HCT116 (cell line): ENCODE measurements around the gene RPS28.
"Not testable (repeated sequence)": the region's sequence is repeated elsewhere in the genome, so short reads cannot be mapped to it uniquely, and the experiment has no call there.

Source experiments
- CEBPB ChIP-seq: IDR thresholded peaks from 2 replicates; pipeline ENCODE4 v1.6.1; 2012; ENCODE audit warnings: low read depth
- EGR1 ChIP-seq: IDR thresholded peaks from 2 replicates; pipeline ENCODE4 v1.6.1; 2012; ENCODE audit warnings: low read depth
- EZH2 ChIP-seq: fragments of 200-600 bp; sonication (generic); IDR thresholded peaks from 2 replicates; pipeline ENCODE4 v1.6.1; 2017; ENCODE audit warnings: antibody characterized with exemption, mixed run types
- EZH2phosphoT487 ChIP-seq: fragments of 200-600 bp; IDR thresholded peaks from 2 replicates; pipeline ENCODE4 v1.6.1; 2018; ENCODE audit warnings: antibody characterized with exemption, borderline replicate concordance
- JUND ChIP-seq: IDR thresholded peaks from 2 replicates; pipeline ENCODE4 v1.6.1; 2012
- POLR2A ChIP-seq: IDR thresholded peaks from 2 replicates; pipeline ENCODE4 v1.7.0; 2011; ENCODE audit warnings: borderline replicate concordance; ENCODE audit not compliant: insufficient read depth, insufficient read length; ENCODE audit errors: extremely low read depth
- POLR2AphosphoS5 ChIP-seq: IDR thresholded peaks from 2 replicates; pipeline ENCODE4 v1.6.1; 2011; ENCODE audit warnings: mild to moderate bottlenecking, low read depth, low read length, moderate library complexity
- SP1 ChIP-seq: IDR thresholded peaks from 2 replicates; pipeline ENCODE4 v1.6.1; 2012; ENCODE audit warnings: low read depth
- SRF ChIP-seq: IDR thresholded peaks from 2 replicates; pipeline ENCODE4 v1.6.1; 2012; ENCODE audit warnings: low read depth
- TF ChIP-seq, protein P1 (sequence below), 3 experiments: fragments of 200-600 bp in 1 of 3; sonication (generic) in 1 of 3; IDR thresholded peaks in 2 of 3; conservative IDR thresholded peaks in 1 of 3; 2 replicates each; pipeline ENCODE4 v1.5.1; 2012 to 2017; ENCODE audit warnings: low read depth in 2 of 3, low read length in 2 of 3, antibody characterized with exemption in 1 of 3, borderline replicate concordance in 1 of 3, control low read depth in 1 of 3, mild to moderate bottlenecking in 1 of 3, mixed read lengths in 1 of 3, mixed run types in 1 of 3, moderate library complexity in 1 of 3; ENCODE audit not compliant: insufficient read depth in 1 of 3
- TF ChIP-seq, protein P2 (sequence below): IDR thresholded peaks from 2 replicates; pipeline ENCODE4 v1.6.1; 2012
- TF ChIP-seq, protein P3 (sequence below): IDR thresholded peaks from 2 replicates; pipeline ENCODE4 v1.6.1; 2012
- TF ChIP-seq, protein P4 (sequence below): IDR thresholded peaks from 2 replicates; pipeline ENCODE4 v1.6.1; 2011; ENCODE audit warnings: mild to moderate bottlenecking, low read length, moderate library complexity; ENCODE audit not compliant: insufficient replicate concordance; ENCODE audit errors: extremely low read depth

DNA sequence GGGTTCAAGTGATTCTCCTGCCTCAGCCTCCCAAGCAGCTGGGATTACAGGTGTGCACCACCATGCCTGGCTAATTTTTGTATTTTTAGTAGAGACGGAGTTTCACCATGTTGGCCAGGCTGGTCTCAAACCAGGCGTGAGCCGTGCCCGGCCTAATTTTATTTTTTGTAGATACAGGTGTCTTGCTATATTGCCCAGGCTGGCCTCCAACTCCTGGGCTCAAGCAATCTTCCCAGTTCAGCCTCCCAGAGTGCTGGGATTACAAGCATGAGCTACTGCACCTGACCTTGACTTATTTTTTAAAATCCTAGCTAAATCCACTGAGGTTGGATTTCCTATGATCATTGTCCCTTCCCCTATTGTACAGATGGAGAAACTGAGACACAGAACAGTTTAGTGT is 20.2 kb downstream of the RPS28 start:
- TF ChIP-seq SRF, POLR2A, EZH2phosphoT487, POLR2AphosphoS5, CEBPB, EGR1, SP1, EZH2, JUND: not testable (repeated sequence)
- TF ChIP-seq, protein P1, sequence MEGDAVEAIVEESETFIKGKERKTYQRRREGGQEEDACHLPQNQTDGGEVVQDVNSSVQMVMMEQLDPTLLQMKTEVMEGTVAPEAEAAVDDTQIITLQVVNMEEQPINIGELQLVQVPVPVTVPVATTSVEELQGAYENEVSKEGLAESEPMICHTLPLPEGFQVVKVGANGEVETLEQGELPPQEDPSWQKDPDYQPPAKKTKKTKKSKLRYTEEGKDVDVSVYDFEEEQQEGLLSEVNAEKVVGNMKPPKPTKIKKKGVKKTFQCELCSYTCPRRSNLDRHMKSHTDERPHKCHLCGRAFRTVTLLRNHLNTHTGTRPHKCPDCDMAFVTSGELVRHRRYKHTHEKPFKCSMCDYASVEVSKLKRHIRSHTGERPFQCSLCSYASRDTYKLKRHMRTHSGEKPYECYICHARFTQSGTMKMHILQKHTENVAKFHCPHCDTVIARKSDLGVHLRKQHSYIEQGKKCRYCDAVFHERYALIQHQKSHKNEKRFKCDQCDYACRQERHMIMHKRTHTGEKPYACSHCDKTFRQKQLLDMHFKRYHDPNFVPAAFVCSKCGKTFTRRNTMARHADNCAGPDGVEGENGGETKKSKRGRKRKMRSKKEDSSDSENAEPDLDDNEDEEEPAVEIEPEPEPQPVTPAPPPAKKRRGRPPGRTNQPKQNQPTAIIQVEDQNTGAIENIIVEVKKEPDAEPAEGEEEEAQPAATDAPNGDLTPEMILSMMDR (IDR thresholded peaks at IDR 0.05 in 2 of 3, conservative IDR thresholded peaks at IDR 0.05 in 1 of 3; ENCODE audit: borderline replicate concordance in 1 of 3, insufficient read depth in 1 of 3, low read depth in 2 of 3, low read length in 2 of 3) = not testable (repeated sequence)
- TF ChIP-seq, protein P2, sequence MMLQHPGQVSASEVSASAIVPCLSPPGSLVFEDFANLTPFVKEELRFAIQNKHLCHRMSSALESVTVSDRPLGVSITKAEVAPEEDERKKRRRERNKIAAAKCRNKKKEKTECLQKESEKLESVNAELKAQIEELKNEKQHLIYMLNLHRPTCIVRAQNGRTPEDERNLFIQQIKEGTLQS = not testable (repeated sequence)
- TF ChIP-seq, protein P3, sequence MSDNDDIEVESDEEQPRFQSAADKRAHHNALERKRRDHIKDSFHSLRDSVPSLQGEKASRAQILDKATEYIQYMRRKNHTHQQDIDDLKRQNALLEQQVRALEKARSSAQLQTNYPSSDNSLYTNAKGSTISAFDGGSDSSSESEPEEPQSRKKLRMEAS = not testable (repeated sequence)
- TF ChIP-seq, protein P4, sequence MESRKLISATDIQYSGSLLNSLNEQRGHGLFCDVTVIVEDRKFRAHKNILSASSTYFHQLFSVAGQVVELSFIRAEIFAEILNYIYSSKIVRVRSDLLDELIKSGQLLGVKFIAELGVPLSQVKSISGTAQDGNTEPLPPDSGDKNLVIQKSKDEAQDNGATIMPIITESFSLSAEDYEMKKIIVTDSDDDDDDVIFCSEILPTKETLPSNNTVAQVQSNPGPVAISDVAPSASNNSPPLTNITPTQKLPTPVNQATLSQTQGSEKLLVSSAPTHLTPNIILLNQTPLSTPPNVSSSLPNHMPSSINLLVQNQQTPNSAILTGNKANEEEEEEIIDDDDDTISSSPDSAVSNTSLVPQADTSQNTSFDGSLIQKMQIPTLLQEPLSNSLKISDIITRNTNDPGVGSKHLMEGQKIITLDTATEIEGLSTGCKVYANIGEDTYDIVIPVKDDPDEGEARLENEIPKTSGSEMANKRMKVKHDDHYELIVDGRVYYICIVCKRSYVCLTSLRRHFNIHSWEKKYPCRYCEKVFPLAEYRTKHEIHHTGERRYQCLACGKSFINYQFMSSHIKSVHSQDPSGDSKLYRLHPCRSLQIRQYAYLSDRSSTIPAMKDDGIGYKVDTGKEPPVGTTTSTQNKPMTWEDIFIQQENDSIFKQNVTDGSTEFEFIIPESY = not testable (repeated sequence)
